BJ (cell line): ENCODE results near the gene POMGNT1. TPM values are rescaled to one million over a fixed set of nuclear protein-coding genes. Genes with fewer than 3 reads are reported as not detected.

Experiments used
- CTCF ChIA-PET: fragments of 350-600 bp; formaldehyde crosslinking; extraction: SDS; loops from one replicate; lab custom pipeline; 2021; ENCODE audit warnings: antibody characterized with exemption, inconsistent platforms; lab: Yijun Ruan, JAX
- POLR2A ChIA-PET: fragments of 300-600 bp; sonication (Branson Sonifier 250); formaldehyde crosslinking; extraction: SDS; loops from one replicate; lab custom pipeline; 2021; ENCODE audit warnings: antibody characterized with exemption; lab: Charles Lee
- DNase-seq: peaks from one replicate; pipeline ENCODE4 v3.0.0-alpha.2; 2011; ENCODE audit warnings: low read depth
- H3K27me3 ChIP-seq: 2 replicates; pipeline ENCODE4 v1.6.0; 2011; ENCODE audit warnings: low read length; ENCODE audit not compliant: control insufficient read depth, insufficient read depth
- H3K36me3 ChIP-seq: 2 replicates; pipeline ENCODE4 v1.5.1; 2011; ENCODE audit warnings: low read length; ENCODE audit not compliant: control insufficient read depth, insufficient read depth
- H3K4me3 ChIP-seq: 2 replicates; pipeline ENCODE4 v1.5.1; 2011; ENCODE audit warnings: low read depth, mild to moderate bottlenecking, control low read depth, low read length
- CTCF ChIP-seq: IDR thresholded peaks from 2 replicates; pipeline ENCODE4 v1.5.1; 2011; ENCODE audit warnings: low read depth, mild to moderate bottlenecking, control low read depth, inconsistent platforms, low read length, moderate library complexity; ENCODE audit not compliant: insufficient read depth
- polyA plus RNA-seq: library from polyadenylated mRNA; depleted of rRNA; stranded (reverse); fragments of >200 nt; gene quantifications from 2 replicates; pipeline ENCODE4 v1.2.3, GENCODE V29; 2011

POMGNT1 gene
- polyA plus RNA-seq, 1 experiment = 80.0 TPM

DNA sequence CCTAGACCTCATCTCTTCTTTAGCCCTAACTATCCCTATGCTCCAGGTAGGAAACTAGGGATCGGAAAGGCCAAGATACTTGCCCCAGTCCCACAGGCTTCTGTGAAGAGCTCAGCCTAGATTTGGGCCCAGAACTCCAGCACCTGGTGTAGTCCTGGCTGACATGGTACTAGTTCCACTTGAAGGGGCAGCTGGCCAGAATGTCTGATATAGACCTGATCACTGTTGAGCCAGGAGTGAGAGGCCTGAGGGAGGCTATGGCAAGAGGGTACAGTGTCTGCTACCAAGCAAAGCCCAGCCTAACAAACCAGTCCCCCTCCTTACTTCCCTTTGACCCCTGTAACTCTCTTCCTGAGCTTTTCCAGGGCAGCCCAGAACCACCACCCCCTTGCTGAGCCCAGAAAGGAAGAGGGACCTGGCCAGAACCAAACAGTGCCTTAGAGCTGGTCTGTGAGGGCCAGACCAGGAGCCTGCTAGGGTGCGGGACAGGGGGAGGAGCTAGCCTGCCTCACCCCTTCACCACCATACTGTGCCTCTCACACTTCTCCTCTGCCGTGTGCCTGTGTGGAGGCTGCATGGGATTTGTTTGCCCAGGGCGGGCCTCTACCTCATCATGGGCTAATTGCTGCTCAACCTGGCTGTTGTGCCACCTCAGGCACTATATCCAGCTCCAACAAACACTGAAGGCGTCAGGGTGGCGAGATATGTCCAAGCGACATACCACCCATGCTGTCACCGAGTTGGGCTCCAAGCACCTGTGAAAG, 10.9 kb downstream of the POMGNT1 start:
- CTCF ChIA-PET = interaction anchor here (0.6 to 1.2 kb wide), 2 partner anchors 19 to 39 kb away, joined by 3 to 6 read pairs; no protein-coding TSS in a partner anchor
- POLR2A ChIA-PET = no interaction called here
- DNase-seq = no peak
- no peak for TF ChIP-seq CTCF
- Histone ChIP-seq H3K27me3 (no peaks in the 10 kb centered on the region), H3K36me3 (peaks cover 17% of the 10 kb centered on the region), H3K4me3 (no peak overlapping the region)

GRCh38 chr1:46186076-46186475, 12.2 kb downstream of the POMGNT1 start:
- no peak for DNase-seq
- POLR2A ChIA-PET = no interaction called here
- H3K27me3 ChIP-seq = no peaks in the 10 kb centered on the region
- TF ChIP-seq CTCF = no peak
- no peak overlapping the region for H3K4me3 ChIP-seq
- H3K36me3 ChIP-seq = peaks cover 12% of the 10 kb centered on the region
- CTCF ChIA-PET = no interaction called here

GRCh38 chr1:46184920-46185658, 13.1 kb downstream of the POMGNT1 start:
- H3K4me3 ChIP-seq = no peak overlapping the region
- H3K27me3 ChIP-seq = no peaks in the 10 kb centered on the region
- no peak for TF ChIP-seq CTCF
- DNase-seq = no peak
- ChIA-PET CTCF (interaction anchor here (2.6 to 6.0 kb wide), 2 partner anchors 9 to 38 kb away, joined by 9 to 42 read pairs; no protein-coding TSS in a partner anchor), POLR2A (no interaction called here)
- peaks cover 8% of the 10 kb centered on the region for H3K36me3 ChIP-seq

DNA sequence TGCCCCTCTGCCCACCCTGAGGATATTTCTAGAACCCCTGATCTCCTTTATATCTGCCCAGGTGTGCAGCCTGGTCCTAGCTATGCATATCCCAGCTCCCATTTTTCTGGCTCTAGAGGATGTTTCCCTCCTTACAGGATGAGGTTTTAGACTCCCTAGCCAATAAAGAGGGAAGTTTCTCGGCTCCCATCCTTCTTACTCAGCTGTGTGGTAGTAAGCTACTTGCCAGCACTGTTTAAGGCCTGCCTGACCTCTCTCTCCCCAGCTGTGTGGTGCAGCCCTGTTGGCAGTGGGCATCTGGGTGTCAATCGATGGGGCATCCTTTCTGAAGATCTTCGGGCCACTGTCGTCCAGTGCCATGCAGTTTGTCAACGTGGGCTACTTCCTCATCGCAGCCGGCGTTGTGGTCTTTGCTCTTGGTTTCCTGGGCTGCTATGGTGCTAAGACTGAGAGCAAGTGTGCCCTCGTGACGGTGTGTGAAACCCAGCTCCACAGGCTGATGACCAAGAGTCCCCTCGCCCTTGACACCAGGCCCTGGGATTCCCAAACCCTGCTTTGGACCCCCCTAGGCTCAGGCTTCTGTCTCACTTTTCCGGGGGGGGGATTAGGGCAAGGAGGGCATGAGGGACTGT, 14.2 kb downstream of the POMGNT1 start:
- CTCF ChIA-PET = interaction anchor here (0.6 to 10.7 kb wide), 4 partner anchors 10 to 146 kb away, joined by 3 to 173 read pairs (median 26); no protein-coding TSS in a partner anchor
- POLR2A ChIA-PET = no interaction called here
- peaks cover 4% of the 10 kb centered on the region; the same call in 1 of the 2 replicates for H3K36me3 ChIP-seq
- TF ChIP-seq CTCF = no peak
- H3K27me3 ChIP-seq = no peaks in the 10 kb centered on the region
- no peak overlapping the region for H3K4me3 ChIP-seq
- DNase-seq = no peak
